Body of pancreas (tissue), 4 donors: ENCODE measurements around the gene DSPP.

Experiments
- CTCF ChIP-seq, 7 experiments: fragments of 450-650 bp in 4 of 7; fragments of 200-600 bp in 3 of 7; sonication (generic) in 3 of 7; IDR thresholded peaks; one replicate each; pipeline ENCODE4 v1.5.1; 2016 to 2019; ENCODE audit warnings: antibody characterized with exemption in 7 of 7
- POLR2A ChIP-seq, 3 donors: fragments of 450-650 bp; IDR thresholded peaks; one replicate each; pipeline ENCODE4 v1.6.1; 2016; ENCODE audit warnings: antibody characterized with exemption in 3 of 3, mild to moderate bottlenecking in 2 of 3

- no peak for TF ChIP-seq CTCF (IDR thresholded peaks at IDR 0.05)
- TF ChIP-seq POLR2A (IDR thresholded peaks at IDR 0.05), result no peak
These were observed 32.9 kb upstream of the DSPP start for GRCh38 chr4:87575408-87575807.
